Measurements from ENCODE around the gene ARHGEF17. TPM values are rescaled to one million over a fixed set of nuclear protein-coding genes. Genes with fewer than 3 reads are reported as not detected.

Gene ARHGEF17
- total RNA-seq, 4 donors from 2014 or later: 12.0 to 44.9 (median 27.1) TPM

DNA sequence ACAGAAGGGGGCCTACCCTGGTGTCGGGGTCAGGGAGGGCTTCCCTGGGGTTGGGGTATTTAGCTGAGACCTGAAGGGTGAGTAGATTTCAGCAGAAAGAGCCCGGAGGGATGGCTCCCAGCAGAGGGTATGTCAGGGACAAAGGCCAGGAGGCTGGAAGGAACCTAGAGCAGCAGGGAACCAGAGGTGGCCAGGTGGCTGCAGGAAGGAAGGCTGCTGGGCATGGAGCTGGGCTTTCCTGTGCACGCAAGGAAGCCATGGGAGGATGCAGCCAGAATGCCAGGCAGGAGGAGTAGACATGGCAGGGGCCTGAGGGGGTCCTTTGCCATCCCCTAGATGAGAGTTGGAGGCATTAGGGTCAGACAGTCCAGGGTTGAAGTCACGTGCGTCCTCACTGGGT lies 40.8 kb downstream of the ARHGEF17 start:
- WGBS, 2 donors (ENCODE audit: low coverage in 1 of 2): 80 to 83% methylated on average over 1 to 5 of the region's 5 CpGs
- H3K27ac ChIP-seq: no peak overlapping the region
- no peaks in the 10 kb centered on the region for H3K9me3 ChIP-seq
- TF ChIP-seq, protein P1, sequence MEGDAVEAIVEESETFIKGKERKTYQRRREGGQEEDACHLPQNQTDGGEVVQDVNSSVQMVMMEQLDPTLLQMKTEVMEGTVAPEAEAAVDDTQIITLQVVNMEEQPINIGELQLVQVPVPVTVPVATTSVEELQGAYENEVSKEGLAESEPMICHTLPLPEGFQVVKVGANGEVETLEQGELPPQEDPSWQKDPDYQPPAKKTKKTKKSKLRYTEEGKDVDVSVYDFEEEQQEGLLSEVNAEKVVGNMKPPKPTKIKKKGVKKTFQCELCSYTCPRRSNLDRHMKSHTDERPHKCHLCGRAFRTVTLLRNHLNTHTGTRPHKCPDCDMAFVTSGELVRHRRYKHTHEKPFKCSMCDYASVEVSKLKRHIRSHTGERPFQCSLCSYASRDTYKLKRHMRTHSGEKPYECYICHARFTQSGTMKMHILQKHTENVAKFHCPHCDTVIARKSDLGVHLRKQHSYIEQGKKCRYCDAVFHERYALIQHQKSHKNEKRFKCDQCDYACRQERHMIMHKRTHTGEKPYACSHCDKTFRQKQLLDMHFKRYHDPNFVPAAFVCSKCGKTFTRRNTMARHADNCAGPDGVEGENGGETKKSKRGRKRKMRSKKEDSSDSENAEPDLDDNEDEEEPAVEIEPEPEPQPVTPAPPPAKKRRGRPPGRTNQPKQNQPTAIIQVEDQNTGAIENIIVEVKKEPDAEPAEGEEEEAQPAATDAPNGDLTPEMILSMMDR (IDR thresholded peaks at IDR 0.05): no peak
- TF ChIP-seq EP300 (IDR thresholded peaks at IDR 0.05; ENCODE audit: low read depth): no peak
- no peak for TF ChIP-seq POLR2A (IDR thresholded peaks at IDR 0.05)
- no peak for TF ChIP-seq POLR2AphosphoS5 (IDR thresholded peaks at IDR 0.05)
- H3K27me3 ChIP-seq: no peaks in the 10 kb centered on the region
- no peaks in the 10 kb centered on the region for H3K36me3 ChIP-seq
- DNase-seq: no peak
- intact Hi-C loops (cut with DNase I; ENCODE audit: low total_unique reads): no loop called here
- in situ Hi-C loops (cut with MboI; ENCODE audit: low pct_ligation_motif_present in 1 of 4, low pct_unique_long_range_greater_than_20kb in 1 of 4, low sequenced_read_pairs in 3 of 4): loop anchor here in 1 of 4 donors (10.0 kb wide), 1 partner anchor 46 kb away; no protein-coding TSS in a partner anchor
- H3K4me3 ChIP-seq: no peak overlapping the region
- H3K4me1 ChIP-seq: peaks cover 3 to 12% (median 8%) of the 10 kb centered on the region in 4 donors

DNA sequence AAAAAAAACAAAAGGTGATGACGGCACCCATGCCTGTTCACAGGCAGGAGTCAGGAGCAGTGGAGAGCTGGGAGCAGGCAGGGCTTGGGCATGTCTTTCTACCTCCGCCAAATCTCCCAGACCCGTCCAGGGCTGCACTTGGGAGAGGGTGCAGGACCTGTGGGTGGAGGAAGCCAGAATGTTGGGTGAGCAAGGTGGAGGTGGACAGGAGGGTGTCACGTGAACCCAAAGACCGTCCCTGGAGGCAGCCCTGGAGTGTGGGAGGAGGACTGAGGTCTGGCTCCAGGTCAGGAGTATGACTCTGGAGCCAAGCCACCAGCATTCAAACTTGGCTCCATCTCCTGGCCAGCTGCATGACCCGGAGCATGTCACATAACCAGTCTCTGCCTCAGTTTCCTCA lies 41.6 kb downstream of the ARHGEF17 start:
- no peak overlapping the region for H3K4me3 ChIP-seq
- H3K4me1 ChIP-seq: peaks cover 3 to 7% (median 4%) of the 10 kb centered on the region in 4 donors
- no peak for DNase-seq
- H3K9me3 ChIP-seq: no peaks in the 10 kb centered on the region
- no peak overlapping the region for H3K27ac ChIP-seq
- H3K36me3 ChIP-seq: no peaks in the 10 kb centered on the region
- TF ChIP-seq, protein P1 (IDR thresholded peaks at IDR 0.05): no peak
- no peak for TF ChIP-seq POLR2AphosphoS5 (IDR thresholded peaks at IDR 0.05)
- TF ChIP-seq POLR2A (IDR thresholded peaks at IDR 0.05): no peak
- no peak for TF ChIP-seq EP300 (IDR thresholded peaks at IDR 0.05; ENCODE audit: low read depth)
- intact Hi-C loops (cut with DNase I; ENCODE audit: low total_unique reads): no loop called here
- in situ Hi-C loops (cut with MboI; ENCODE audit: low pct_ligation_motif_present in 1 of 4, low pct_unique_long_range_greater_than_20kb in 1 of 4, low sequenced_read_pairs in 3 of 4): loop anchor here in 3 of 4 donors (5.0 to 10.0 kb wide), 2 partner anchors 43 to 45 kb away; no protein-coding TSS in a partner anchor
- H3K27me3 ChIP-seq: no peaks in the 10 kb centered on the region
- WGBS, 2 donors (ENCODE audit: low coverage in 1 of 2): 75 to 77% methylated on average over 5 to 6 of the region's 6 CpGs

DNA sequence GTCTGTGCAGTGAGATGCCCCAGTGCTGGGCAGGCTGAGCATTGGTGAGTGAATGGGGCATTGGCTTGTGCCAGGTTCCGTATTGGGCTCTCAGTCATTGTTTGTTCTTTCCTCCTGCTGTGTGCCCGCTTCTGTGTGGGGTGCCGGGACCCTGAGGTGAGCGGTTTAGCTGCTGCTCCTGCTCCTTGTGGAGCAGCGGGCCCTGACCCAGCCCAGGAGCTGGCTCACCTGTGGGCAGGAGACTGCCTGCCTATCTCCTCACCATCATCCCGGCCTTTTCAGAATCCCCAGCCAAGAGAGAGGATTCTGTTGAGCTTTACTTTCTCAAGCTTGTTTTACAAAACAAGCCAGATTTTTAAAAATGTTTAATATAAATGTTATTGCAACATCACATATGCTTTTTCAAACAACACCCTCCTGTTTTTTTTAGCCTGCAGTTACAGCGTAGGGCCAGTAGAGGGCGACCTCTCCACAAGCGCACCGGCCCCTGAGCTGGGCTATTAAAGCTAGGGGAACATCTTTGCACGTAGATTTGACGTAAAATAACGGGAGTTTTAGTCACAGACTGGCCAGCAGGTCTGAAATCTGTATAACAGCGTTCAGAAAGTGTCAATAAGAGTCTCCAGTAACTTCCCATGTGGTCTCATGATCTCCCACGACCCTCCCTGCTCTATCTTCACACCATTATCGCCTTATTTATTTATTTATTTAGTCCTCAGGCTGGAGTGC lies 43.0 kb downstream of the ARHGEF17 start:
- Histone ChIP-seq H3K4me3 (no peak overlapping the region), H3K36me3 (no peaks in the 10 kb centered on the region), H3K4me1 (peaks cover 0 to 7% (median 3%) of the 10 kb centered on the region in 4 donors), H3K27me3 (no peaks in the 10 kb centered on the region), H3K9me3 (no peaks in the 10 kb centered on the region), H3K27ac (peak overlapping the region in 1 of 4 donors; percentile 22)
- intact Hi-C loops (cut with DNase I; ENCODE audit: low total_unique reads) (no loop called here), in situ Hi-C loops (cut with MboI; ENCODE audit: low pct_ligation_motif_present in 1 of 4, low pct_unique_long_range_greater_than_20kb in 1 of 4, low sequenced_read_pairs in 3 of 4) (loop anchor here in 2 of 4 donors (5.0 kb wide), 1 partner anchor 41 kb away; no protein-coding TSS in a partner anchor)
- TF ChIP-seq POLR2AphosphoS5 (IDR thresholded peaks at IDR 0.05): no peak
- TF ChIP-seq, protein P1 (IDR thresholded peaks at IDR 0.05): peak; percentile 90 to 99 (median 97)
- WGBS, 2 donors (ENCODE audit: low coverage in 1 of 2): 0 to 26% methylated on average over 2 to 16 of the region's 16 CpGs
- peak; percentile 59 for DNase-seq

DNA sequence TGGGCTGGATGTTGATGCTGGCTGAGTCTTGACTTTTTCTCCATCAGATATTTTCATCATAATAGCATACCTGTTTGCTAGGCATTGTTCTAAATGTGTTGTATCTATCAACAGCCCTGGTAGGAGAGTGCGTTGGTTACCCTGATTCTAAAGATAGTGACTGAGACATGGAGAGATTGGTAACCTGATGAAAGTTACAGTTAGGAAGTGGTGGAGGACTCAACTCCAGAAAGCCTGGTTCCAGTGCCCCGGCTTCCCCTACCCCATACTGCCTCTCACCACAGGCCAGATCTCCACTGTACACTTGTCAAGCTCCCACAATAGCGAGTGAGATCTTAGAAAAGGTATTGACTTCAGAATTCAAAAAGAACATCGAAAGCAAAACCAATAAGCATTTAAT lies 45.3 kb downstream of the ARHGEF17 start:
- intact Hi-C loops (cut with DNase I; ENCODE audit: low total_unique reads): no loop called here
- Histone ChIP-seq H3K4me3 (no peak overlapping the region), H3K36me3 (no peaks in the 10 kb centered on the region), H3K4me1 (peaks cover 0 to 7% (median 3%) of the 10 kb centered on the region in 4 donors), H3K27me3 (no peaks in the 10 kb centered on the region), H3K9me3 (no peaks in the 10 kb centered on the region), H3K27ac (no peak overlapping the region)
- no peak for TF ChIP-seq POLR2AphosphoS5 (IDR thresholded peaks at IDR 0.05)
- DNase-seq: no peak
- WGBS, 2 donors (ENCODE audit: low coverage in 1 of 2): 81 to 83% methylated on average over 2 to 4 of the region's 4 CpGs
- in situ Hi-C loops (cut with MboI; ENCODE audit: low pct_ligation_motif_present in 1 of 4, low pct_unique_long_range_greater_than_20kb in 1 of 4, low sequenced_read_pairs in 3 of 4): loop anchor here in 2 of 4 donors (5.0 kb wide), 1 partner anchor 39 kb away; no protein-coding TSS in a partner anchor

All from transverse colon (tissue), 4 donors.